Activated naive CD4-positive, alpha-beta T cell treated with anti-CD3 and anti-CD28 coated beads, Interleukin-2, amount 50 U/mL, for 16 hours (primary cell): Measurements from ENCODE around the gene SNRPB2.

Source experiments
- DNase-seq: peaks from one replicate; pipeline ENCODE4 v3.0.0-alpha.2; 2020

SNRPB2 gene

GRCh38 chr20:16740365-16741072 lies 10.7 kb downstream of the SNRPB2 start:
- no peak for DNase-seq

GRCh38 chr20:16744178-16744807 lies 14.5 kb downstream of the SNRPB2 start:
- no peak for DNase-seq

- no peak for DNase-seq
Measured at GRCh38 chr20:16745204-16745603, 15.4 kb downstream of the SNRPB2 start.

GRCh38 chr20:16747291-16747811 lies 17.5 kb downstream of the SNRPB2 start:
- no peak for DNase-seq

GRCh38 chr20:16748308-16748900 lies 18.6 kb downstream of the SNRPB2 start, which contains the start of gene OTOR:
OTOR (plus strand) TSS chr20:16748358; CDS start chr20:16748402, 44 bp downstream.
- DNase-seq, result no peak

- DNase-seq, result no peak
Measured at GRCh38 chr20:16749573-16749972, 19.7 kb downstream of the SNRPB2 start.

- no peak for DNase-seq
Measured at GRCh38 chr20:16752082-16752481, 22.3 kb downstream of the SNRPB2 start.

- no peak for DNase-seq
Measured at GRCh38 chr20:16752901-16753300, 23.1 kb downstream of the SNRPB2 start.

- no peak for DNase-seq
Measured at GRCh38 chr20:16758454-16759180, 28.8 kb downstream of the SNRPB2 start.

GRCh38 chr20:16759181-16759563 lies 29.3 kb downstream of the SNRPB2 start:
- no peak for DNase-seq

GRCh38 chr20:16760431-16761304 lies 30.8 kb downstream of the SNRPB2 start:
- DNase-seq, result no peak

- DNase-seq, result peak; percentile 14
Measured at GRCh38 chr20:16761305-16761829, 31.5 kb downstream of the SNRPB2 start.

GRCh38 chr20:16764560-16764959 lies 34.7 kb downstream of the SNRPB2 start:
- DNase-seq, result no peak

GRCh38 chr20:16771213-16771612 lies 41.4 kb downstream of the SNRPB2 start:
- DNase-seq, result no peak

GRCh38 chr20:16775961-16776360 lies 46.1 kb downstream of the SNRPB2 start:
- no peak for DNase-seq

GRCh38 chr20:16777126-16777525 lies 47.3 kb downstream of the SNRPB2 start:
- no peak for DNase-seq

GRCh38 chr20:16778159-16778558 lies 48.3 kb downstream of the SNRPB2 start:
- DNase-seq, result no peak

- no peak for DNase-seq
Measured at GRCh38 chr20:16781496-16781895, 51.7 kb downstream of the SNRPB2 start.

- no peak for DNase-seq
Measured at GRCh38 chr20:16785226-16785625, 55.4 kb downstream of the SNRPB2 start.
